Stomach (tissue), 9 donors: ENCODE data around the gene HAND1. TPM values are rescaled to one million over a fixed set of nuclear protein-coding genes. Genes with fewer than 3 reads are reported as not detected.

ENCODE experiments used
- DNase-seq, 2 donors: peaks; one replicate each; pipeline versions ENCODE4 v3.0.0 to v3.0.0-alpha.2; 2013 to 2019
- H3K27ac ChIP-seq, 5 donors: fragments of 200-600 bp in 4 of 5; sonication (generic) in 4 of 5; one replicate each; pipeline ENCODE4 v1.5.1; 2013 to 2019; ENCODE audit warnings: mild to moderate bottlenecking in 1 of 5, moderate library complexity in 1 of 5
- H3K27me3 ChIP-seq, 3 donors: fragments of 200-600 bp; sonication (generic); one replicate each; pipeline ENCODE4 v1.5.1; 2017 to 2019; ENCODE audit warnings: mixed run types in 1 of 3
- H3K36me3 ChIP-seq, 4 donors: fragments of 200-600 bp; sonication (generic); 1 replicate in 3 of 4; 2 replicates in 1 of 4; pipeline ENCODE4 v1.5.1; 2016 to 2019
- H3K4me1 ChIP-seq, 4 donors: fragments of 200-600 bp; sonication (generic); one replicate each; pipeline ENCODE4 v1.5.1; 2016 to 2019
- H3K4me3 ChIP-seq, 4 donors: fragments of 200-600 bp; sonication (generic) in 3 of 4; one replicate each; pipeline ENCODE4 v1.5.1; 2016 to 2019; ENCODE audit warnings: mild to moderate bottlenecking in 1 of 4
- H3K9me3 ChIP-seq, 4 donors: fragments of 200-600 bp; sonication (generic); one replicate each; pipeline ENCODE4 v1.5.1; 2016 to 2019
- EP300 ChIP-seq: sonication (generic); formaldehyde crosslinking; IDR thresholded peaks from one replicate; pipeline ENCODE4 v1.6.1; 2017; ENCODE audit warnings: antibody characterized with exemption
- POLR2A ChIP-seq, 4 donors: fragments of 450-650 bp; IDR thresholded peaks; one replicate each; pipeline ENCODE4 v1.6.1; 2016; ENCODE audit warnings: antibody characterized with exemption in 4 of 4, control low read depth in 2 of 4, mild to moderate bottlenecking in 1 of 4, moderate library complexity in 1 of 4
- POLR2AphosphoS5 ChIP-seq, 3 donors: sonication (generic); formaldehyde crosslinking; IDR thresholded peaks; one replicate each; pipeline ENCODE4 v1.6.1; 2016; ENCODE audit warnings: antibody characterized with exemption in 3 of 3
- WGBS, 5 donors: extraction: QIAGEN DNeasy Blood & Tissue Kit in 3 of 5; methylation state at CpG; one replicate each; pipeline versions ENCODE4 v1.1.5 to v1.1.7; 2013 to 2018; 5-methylcytosine and 5-hydroxymethylcytosine counted together
- intact Hi-C: fragments of 100-400 bp; cut with DNase I; formaldehyde crosslinking; loops from one replicate; pipeline ENCODE4 v1.15.1; 2023; ENCODE audit warnings: low total_unique reads
- polyA plus RNA-seq, 3 donors: library from polyadenylated mRNA; stranded (reverse); fragments of 200-250 nt; gene quantifications; one replicate each; pipeline ENCODE4 v1.2.3, GENCODE V29; 2013
- total RNA-seq, 5 donors: library from RNA; depleted of rRNA; stranded (reverse); fragments of >200 nt; gene quantifications; one replicate each; pipeline versions ENCODE4 v1.1.0 to v1.2.3, GENCODE V29; 2014 to 2016
- TF ChIP-seq, protein P1 (sequence below), 7 experiments: fragments of 450-650 bp in 4 of 7; fragments of 200-600 bp in 3 of 7; sonication (generic) in 3 of 7; IDR thresholded peaks; one replicate each; pipeline ENCODE4 v1.5.1; 2016 to 2019; ENCODE audit warnings: antibody characterized with exemption in 7 of 7, control low read depth in 2 of 7, mild to moderate bottlenecking in 1 of 7
- donor health status: healthy with polysubstance abuse.
- donor health status: Bipolar disorder and iron deficiency.
- donor health status: healthy.

Gene HAND1
- total and polyA plus RNA-seq, 8 donors = 32.2 TPM; not detected in 7

DNA sequence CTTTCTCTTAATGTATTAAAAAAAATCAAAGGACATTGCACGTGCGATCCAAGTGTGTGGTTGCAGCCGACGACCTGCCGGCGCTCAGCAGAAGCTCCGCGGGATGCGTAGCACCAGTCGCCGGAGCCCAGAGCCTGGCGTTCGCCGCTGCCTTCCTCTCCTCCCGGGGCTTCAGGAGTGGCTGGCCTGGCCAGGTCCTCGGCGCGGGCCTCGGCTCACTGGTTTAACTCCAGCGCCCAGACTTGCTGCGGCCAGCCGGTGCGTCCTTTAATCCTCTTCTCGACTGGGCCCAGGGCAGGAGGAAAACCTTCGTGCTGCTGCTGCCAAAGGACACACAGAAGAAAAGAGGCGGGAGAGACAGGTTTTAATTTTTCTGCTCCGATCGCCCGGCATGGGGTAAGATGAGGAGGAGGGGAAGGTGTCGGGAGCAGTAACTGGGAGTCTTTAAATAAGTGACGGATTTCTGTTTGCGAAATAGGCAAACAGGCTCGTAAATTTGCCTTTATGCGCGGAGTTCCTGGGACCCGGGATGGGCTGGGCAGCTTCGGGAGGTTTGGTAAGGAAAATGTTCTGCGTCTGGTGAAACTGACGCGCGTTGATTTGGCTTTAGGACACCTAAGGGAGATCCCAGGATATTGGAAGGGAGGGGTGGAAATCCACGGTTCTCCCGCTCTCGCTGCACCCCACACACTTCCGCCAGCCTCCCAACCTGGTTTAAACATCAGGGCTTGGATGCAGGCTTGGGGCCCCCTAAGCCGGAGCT, 2.3 kb downstream of the HAND1 start:
- Histone ChIP-seq H3K27ac (no peak overlapping the region), H3K4me1 (peaks cover 43 to 77% (median 64%) of the 10 kb centered on the region in 4 donors), H3K36me3 (no peaks in the 10 kb centered on the region), H3K9me3 (no peaks in the 10 kb centered on the region), H3K4me3 (peak overlapping the region in 2 of 4 donors; percentile 4 to 28), H3K27me3 (peaks cover 55 to 100% (median 98%) of the 10 kb centered on the region in 3 donors)
- 4 to 11% (median 7%) methylated on average over 44 to 46 of the region's 46 CpGs for WGBS, 5 donors
- TF ChIP-seq EP300 (no peak), POLR2AphosphoS5 (IDR thresholded peaks at IDR 0.05) (no peak), POLR2A (IDR thresholded peaks at IDR 0.05) (no peak)
- TF ChIP-seq, protein P1, sequence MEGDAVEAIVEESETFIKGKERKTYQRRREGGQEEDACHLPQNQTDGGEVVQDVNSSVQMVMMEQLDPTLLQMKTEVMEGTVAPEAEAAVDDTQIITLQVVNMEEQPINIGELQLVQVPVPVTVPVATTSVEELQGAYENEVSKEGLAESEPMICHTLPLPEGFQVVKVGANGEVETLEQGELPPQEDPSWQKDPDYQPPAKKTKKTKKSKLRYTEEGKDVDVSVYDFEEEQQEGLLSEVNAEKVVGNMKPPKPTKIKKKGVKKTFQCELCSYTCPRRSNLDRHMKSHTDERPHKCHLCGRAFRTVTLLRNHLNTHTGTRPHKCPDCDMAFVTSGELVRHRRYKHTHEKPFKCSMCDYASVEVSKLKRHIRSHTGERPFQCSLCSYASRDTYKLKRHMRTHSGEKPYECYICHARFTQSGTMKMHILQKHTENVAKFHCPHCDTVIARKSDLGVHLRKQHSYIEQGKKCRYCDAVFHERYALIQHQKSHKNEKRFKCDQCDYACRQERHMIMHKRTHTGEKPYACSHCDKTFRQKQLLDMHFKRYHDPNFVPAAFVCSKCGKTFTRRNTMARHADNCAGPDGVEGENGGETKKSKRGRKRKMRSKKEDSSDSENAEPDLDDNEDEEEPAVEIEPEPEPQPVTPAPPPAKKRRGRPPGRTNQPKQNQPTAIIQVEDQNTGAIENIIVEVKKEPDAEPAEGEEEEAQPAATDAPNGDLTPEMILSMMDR (IDR thresholded peaks at IDR 0.05) = no peak
- intact Hi-C loops = no loop called here
- DNase-seq = peak in 1 of 2 donors; percentile 39

DNA sequence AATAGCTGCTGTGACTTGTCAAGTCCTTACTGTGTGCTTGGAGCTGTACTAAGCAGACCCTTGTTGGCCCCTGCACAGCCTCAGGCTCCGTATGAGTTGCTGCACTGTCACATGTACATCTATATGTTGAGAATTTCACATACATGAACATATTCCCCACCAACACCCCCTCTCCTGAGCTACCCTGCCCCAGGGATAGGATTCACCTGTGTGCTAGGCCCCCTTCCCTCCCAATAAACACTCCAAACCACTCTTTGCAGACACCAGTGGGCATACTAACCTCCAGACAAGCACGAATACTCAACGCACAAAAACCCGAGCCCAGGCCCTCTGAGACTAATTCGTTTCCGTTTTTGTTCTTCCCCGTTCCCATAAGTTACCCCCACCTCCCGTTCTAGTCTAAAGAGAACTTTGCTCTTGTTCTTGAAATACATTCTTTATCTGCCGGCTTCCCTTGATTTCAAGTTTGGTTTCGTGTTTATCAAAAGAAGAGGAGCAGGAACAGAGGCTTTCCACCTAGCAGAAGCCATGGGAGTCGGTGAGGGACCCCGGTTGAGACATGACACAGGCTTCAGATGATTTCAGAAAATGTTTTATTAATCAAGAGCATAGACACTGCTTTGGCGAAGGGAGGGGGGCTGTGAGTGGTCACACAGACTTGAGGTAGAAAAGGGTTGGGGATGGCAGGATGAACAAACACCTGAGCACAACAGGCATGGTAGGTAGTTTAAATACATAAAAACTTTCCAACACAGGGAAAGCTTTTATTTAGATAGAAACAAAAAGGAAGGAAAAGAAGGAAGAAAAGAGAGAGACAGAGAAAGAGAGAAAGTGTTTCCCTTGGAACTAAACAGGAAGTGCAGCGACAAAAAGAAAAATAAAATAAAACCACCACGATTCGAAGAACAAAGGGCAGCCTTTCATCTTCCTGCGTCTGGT, 3.4 kb downstream of the HAND1 start:
- no peaks in the 10 kb centered on the region for H3K9me3 ChIP-seq
- 7 to 11% (median 10%) methylated on average over 17 of the region's 17 CpGs for WGBS, 5 donors
- intact Hi-C loops = no loop called here
- TF ChIP-seq, protein P1 (IDR thresholded peaks at IDR 0.05) = no peak
- TF ChIP-seq EP300 (no peak), POLR2AphosphoS5 (IDR thresholded peaks at IDR 0.05) (no peak), POLR2A (IDR thresholded peaks at IDR 0.05) (no peak)
- H3K4me1 ChIP-seq = peaks cover 43 to 70% (median 61%) of the 10 kb centered on the region in 4 donors
- H3K4me3 ChIP-seq = no peak overlapping the region
- peak in 1 of 2 donors; percentile 13 for DNase-seq
- H3K36me3 ChIP-seq = no peaks in the 10 kb centered on the region
- H3K27ac ChIP-seq = no peak overlapping the region
- H3K27me3 ChIP-seq = peaks cover 55 to 100% (median 94%) of the 10 kb centered on the region in 3 donors

DNA sequence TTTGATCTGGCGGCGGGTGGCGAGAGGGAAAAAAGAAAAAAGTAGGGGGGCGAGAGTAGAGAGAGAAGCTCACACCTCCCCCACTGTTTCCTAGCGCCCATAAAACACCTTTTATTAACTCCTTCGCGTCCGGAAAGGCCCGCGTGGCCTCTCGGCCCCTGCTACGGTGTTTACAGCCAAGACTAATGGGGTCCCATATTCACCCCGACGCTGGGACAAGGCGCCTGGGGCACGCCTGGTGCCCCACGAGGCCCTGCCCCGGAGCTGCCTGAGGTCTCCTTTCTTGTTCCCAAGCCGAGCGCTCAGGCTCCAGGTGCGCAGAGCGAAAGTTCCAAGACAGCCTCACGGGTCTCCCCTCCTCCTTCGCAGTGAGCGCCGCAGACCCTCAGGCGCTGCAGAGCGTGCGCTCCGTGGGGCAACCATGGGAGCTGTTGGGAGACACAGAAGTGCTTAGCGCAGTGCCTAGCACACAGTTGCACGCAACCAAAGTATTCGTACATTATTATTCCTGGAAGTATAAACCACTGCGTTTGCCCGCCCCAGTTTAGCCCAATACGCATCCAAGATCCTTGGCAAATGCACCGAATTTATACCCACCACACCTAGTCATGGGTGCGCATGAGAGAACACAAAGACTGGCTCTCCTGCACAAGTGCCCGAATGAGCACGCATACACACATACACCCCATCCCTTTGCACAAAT, 4.3 kb downstream of the HAND1 start:
- Histone ChIP-seq H3K4me3 (no peak overlapping the region), H3K27me3 (peaks cover 55 to 100% (median 91%) of the 10 kb centered on the region in 3 donors), H3K4me1 (peaks cover 37 to 61% (median 52%) of the 10 kb centered on the region in 4 donors), H3K9me3 (no peaks in the 10 kb centered on the region), H3K27ac (no peak overlapping the region), H3K36me3 (no peaks in the 10 kb centered on the region)
- intact Hi-C loops = no loop called here
- 8 to 14% (median 11%) methylated on average over 40 of the region's 40 CpGs for WGBS, 5 donors
- DNase-seq = peak in 1 of 2 donors; percentile 23
- TF ChIP-seq, protein P1 (IDR thresholded peaks at IDR 0.05) = no peak
- TF ChIP-seq POLR2AphosphoS5 (IDR thresholded peaks at IDR 0.05) (no peak), EP300 (no peak), POLR2A (IDR thresholded peaks at IDR 0.05) (no peak)
